ENCODE data around the gene CT83. TPM values are rescaled to one million over a fixed set of nuclear protein-coding genes. Genes with fewer than 3 reads are reported as not detected.

The CT83 gene
- total and polyA plus RNA-seq, 2 of the 4 experiments (the other 2 are of a cell fraction) = not detected

- ChIA-PET POLR2A (ENCODE audit: unreplicated experiment) (no interaction called here), CTCF (no interaction called here)
- no peak overlapping the region for H3K14ac ChIP-seq (replicated peaks; ENCODE audit: low read depth, low read length)
- H3K27me3 ChIP-seq (ENCODE audit: control insufficient read depth, insufficient read depth, low read length) = no peaks in the 10 kb centered on the region
- no peak overlapping the region for H3K18ac ChIP-seq (ENCODE audit: low read depth, low read length)
- no peak overlapping the region for H3K9ac ChIP-seq (ENCODE audit: low read depth, low read length)
- H3K56ac ChIP-seq (ENCODE audit: extremely low read depth, insufficient read depth, low read length) = no peak overlapping the region
- no peak overlapping the region for H2AFZ ChIP-seq (replicated peaks; ENCODE audit: low read length, poor library complexity)
- H4K20me1 ChIP-seq (ENCODE audit: insufficient read depth, low read length) = no peaks in the 10 kb centered on the region
- H3K27ac ChIP-seq (ENCODE audit: insufficient read depth, low read length) = no peak overlapping the region
- dilution Hi-C loops (cut with HindIII; ENCODE audit: low sequenced_read_pairs, unreplicated experiment) (no loop called here), in situ Hi-C loops (cut with MboI; ENCODE audit: low sequenced_read_pairs) (no loop called here), intact Hi-C loops (cut with micrococcal nuclease) (no loop called here)
- H4K5ac ChIP-seq (ENCODE audit: low read depth, low read length) = no peak overlapping the region
- WGBS, 2 experiments (ENCODE audit: extremely low coverage in 2 of 2, insufficient read length in 1 of 2) = no CpG with 5 or more reads among the region's 3 CpGs
- no peak overlapping the region for H2AK9ac ChIP-seq (replicated peaks; ENCODE audit: low read depth, low read length, poor library complexity)
- no peak overlapping the region for H2BK15ac ChIP-seq (ENCODE audit: low read depth, low read length)
- no peaks in the 10 kb centered on the region for H3K36me3 ChIP-seq (ENCODE audit: control insufficient read depth, insufficient read depth, low read length)
- no peak overlapping the region for H2BK20ac ChIP-seq (ENCODE audit: low read depth, low read length)
- no peak overlapping the region for H3K23ac ChIP-seq (ENCODE audit: low read depth, low read length)
- H3K4me2 ChIP-seq (ENCODE audit: low read depth, low read length) = no peak overlapping the region
- no peak overlapping the region for H2BK5ac ChIP-seq (ENCODE audit: low read depth, low read length, poor library complexity, severe bottlenecking)
- H3K4ac ChIP-seq (ENCODE audit: low read depth, low read length) = no peak overlapping the region
- ATAC-seq (ENCODE audit: low read depth) = no peak
- DNase-seq = no peak
- no peak overlapping the region for H2BK120ac ChIP-seq (ENCODE audit: low read depth, low read length)
- H2AK5ac ChIP-seq (ENCODE audit: low read depth, low read length) = no peak overlapping the region
- H4K8ac ChIP-seq (ENCODE audit: low read depth in 2 of 2, low read length in 2 of 2) = no peak overlapping the region
- H3K9me3 ChIP-seq (ENCODE audit: control insufficient read depth, insufficient read depth, low read length) = no peaks in the 10 kb centered on the region
- H3K4me1 ChIP-seq (ENCODE audit: control insufficient read depth, insufficient read depth, low read length) = no peaks in the 10 kb centered on the region
- H4K91ac ChIP-seq (ENCODE audit: insufficient read depth, low read depth, low read length) = no peak overlapping the region
- no peaks in the 10 kb centered on the region for H3K9me1 ChIP-seq (ENCODE audit: insufficient read depth, low read length)
- H3K79me1 ChIP-seq (ENCODE audit: low read depth in 1 of 2, low read length in 2 of 2) = no peaks in the 10 kb centered on the region
- no peak overlapping the region for H3K4me3 ChIP-seq (ENCODE audit: insufficient read depth, low read depth, low read length)
- TF ChIP-seq CTCF (conservative IDR thresholded peaks at IDR 0.05; ENCODE audit: low read depth, low read length) (no peak), MAFK (IDR thresholded peaks at IDR 0.05; ENCODE audit: low read depth, low read length) (peak; percentile 79)
- BruUV-seq (replicated peaks) = no TSS peak
Observed at GRCh38 chrX:116427978-116428377, 34.8 kb downstream of the CT83 start.
